Activated CD8-positive, alpha-beta memory T cell treated with anti-CD3 and anti-CD28 coated beads, Interleukin-2, amount 50 U/mL, for 24 hours (primary cell): ENCODE results near the gene MRPL51.
"Not testable (repeated sequence)": the region's sequence is repeated elsewhere in the genome, so short reads cannot be mapped to it uniquely, and the experiment has no call there.

ENCODE experiments used
- DNase-seq: peaks from one replicate; pipeline ENCODE4 v3.0.0-alpha.2; 2020; ENCODE audit errors: extremely low read depth

Gene MRPL51

DNA sequence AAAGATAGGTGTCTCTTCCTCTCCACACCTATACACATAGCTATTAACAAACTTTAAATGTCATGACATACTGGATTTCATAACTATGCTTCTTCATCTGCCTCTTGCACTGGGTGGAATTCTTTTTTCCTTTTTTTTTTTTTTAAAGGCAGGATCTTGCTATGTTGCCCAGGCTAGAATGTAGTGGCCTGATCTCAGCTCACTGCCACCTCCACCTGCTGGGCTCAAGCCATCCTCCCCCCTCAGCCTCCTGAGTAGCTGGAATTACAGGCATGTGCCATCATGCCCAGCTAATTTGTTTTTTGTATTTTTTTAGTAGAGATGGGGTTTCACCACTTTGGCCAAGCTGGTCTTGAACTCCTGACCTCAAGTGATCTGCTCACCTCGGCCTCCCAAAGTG, 4.8 kb downstream of the MRPL51 start:
- DNase-seq, result no peak

DNA sequence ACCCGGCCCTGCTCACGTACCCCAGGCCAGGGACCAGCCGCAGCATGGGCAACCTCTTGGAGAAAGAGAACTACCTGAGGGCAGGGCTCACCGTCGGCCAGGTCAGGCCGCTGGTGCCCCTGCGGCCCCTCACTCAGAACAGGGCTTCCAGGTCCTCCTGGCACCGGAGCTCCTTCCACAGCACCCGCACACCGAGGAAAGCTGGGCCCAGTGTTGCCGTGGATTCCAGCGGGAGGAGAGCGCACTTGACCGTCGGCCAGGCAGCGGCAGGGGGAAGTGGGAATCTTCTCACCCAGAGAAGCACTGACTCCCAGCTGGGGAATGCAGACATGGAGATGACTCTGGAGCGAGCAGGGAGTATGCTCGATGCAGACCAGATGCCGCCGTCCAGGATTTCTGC, 14.6 kb downstream of the MRPL51 start:
- no peak for DNase-seq

DNA sequence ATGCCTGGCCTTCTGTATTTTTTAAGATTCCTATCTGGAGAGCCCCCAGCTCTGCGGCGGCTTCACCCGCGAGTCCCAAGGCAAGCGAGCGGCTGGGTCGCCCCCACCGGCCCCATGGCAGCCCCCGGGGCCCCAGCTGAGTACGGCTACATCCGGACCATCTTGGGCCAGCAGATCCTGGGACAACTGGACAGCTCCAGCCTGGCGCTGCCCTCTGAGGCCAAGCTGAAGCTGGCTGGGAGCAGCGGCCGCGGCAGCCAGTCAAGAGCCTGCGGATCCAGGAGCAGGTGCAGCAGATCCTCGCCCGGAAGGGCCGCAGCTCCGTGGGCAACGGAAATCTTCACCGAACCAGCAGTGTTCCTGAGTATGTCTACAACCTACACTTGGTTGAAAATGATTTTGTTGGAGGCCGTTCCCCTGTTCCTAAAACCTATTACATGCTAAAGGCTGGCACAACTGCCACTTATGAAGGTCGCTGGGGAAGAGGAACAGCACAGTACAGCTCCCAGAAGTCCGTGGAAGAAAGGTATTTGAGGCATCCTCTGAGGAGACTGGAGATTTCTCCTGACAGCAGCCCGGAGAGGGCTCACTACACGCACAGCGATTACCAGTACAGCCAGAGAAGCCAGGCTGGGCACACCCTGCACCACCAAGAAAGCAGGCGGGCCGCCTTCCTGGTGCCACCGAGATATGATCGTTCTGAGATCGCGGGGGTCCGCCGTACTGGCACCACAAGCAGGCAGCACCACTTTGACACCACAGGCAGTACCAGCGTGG, 15.3 kb downstream of the MRPL51 start:
- DNase-seq, result not testable (repeated sequence)

DNA sequence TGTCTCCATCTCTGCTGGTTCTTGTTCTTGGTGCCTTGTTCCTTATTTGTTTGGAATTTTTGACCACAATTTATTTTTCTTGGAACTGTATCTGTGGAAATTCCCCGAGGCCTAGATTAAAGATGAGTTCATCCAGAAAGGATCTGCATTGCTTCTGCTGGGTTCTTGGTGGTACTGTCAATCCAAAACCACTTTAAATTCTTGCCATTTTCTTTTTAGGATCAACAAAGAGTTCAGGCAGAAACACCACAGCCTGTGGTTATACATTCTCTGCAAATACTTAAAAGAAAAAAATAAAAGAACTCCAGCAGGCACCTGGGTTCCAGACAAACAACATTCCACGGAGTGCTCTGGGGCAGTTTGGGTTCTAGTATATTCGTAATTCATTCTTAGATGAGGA, 16.6 kb downstream of the MRPL51 start:
- no peak for DNase-seq

DNA sequence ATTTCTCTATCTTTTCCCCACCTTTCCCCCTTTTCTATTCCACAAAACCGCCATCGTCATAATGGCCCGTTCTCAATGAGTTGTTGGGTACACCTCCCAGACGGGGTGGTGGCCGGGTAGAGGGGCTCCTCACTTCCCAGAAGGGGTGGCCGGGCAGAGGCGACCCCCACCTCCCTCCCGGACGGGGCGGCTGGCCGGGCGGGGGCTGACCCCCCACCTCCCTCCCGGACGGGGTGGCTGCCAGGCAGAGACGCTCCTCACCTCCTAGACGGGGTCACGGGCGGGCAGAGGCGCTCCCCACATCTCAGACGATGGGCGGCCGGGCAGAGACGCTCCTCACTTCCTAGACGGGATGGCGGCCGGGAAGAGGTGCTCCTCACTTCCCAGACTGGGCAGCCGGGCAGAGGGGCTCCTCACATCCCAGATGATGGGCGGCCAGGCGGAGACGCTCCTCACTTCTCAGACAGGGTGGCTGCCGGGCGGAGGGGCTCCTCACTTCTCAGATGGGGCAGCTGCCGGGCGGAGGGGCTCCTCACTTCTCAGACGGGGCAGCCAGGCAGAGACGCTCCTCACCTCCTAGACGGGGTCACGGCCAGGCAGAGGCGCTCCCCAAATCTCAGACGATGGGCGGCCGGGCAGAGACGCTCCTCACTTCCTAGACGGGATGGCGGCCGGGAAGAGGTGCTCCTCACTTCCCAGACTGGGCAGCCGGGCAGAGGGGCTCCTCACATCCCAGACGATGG, 17.7 kb downstream of the MRPL51 start:
- DNase-seq, result not testable (repeated sequence)

DNA sequence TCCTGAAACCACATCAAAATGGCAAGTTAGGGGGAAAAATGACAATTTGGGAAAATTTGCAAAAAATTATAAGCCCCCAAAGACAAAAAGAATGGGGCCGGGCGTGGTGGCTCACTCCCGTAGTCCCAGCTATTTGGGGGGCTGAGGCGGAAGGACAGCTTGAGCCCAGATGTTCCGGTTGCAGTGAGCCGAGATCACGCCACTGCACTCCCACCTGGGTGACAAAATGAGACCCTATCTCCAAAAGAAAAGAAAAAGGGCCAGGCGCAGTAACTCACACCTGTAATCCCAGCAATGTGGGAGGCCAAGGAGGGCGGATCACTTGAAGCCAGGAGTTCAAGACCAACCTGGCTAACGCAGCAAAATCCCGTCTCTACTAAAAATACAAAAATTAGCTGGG, 20.6 kb downstream of the MRPL51 start:
- no peak for DNase-seq

DNA sequence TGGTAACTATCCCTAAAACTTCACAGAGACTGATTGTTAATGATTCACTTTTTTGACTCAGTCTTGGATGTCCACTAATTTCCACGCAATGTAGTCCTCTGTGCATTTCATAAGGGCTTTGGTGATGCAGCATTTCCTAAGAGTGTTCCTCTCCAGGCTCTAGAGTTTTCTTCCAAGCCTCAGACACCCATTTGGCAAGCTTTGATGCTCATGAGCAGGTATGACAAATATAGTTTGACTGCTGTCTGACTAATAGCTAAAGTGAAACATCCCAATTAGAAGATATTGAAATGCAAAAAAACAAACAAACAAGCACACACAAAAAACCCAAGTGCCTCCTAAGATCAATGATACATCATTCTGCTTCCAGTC, 21.1 kb downstream of the MRPL51 start:
- no peak for DNase-seq

DNA sequence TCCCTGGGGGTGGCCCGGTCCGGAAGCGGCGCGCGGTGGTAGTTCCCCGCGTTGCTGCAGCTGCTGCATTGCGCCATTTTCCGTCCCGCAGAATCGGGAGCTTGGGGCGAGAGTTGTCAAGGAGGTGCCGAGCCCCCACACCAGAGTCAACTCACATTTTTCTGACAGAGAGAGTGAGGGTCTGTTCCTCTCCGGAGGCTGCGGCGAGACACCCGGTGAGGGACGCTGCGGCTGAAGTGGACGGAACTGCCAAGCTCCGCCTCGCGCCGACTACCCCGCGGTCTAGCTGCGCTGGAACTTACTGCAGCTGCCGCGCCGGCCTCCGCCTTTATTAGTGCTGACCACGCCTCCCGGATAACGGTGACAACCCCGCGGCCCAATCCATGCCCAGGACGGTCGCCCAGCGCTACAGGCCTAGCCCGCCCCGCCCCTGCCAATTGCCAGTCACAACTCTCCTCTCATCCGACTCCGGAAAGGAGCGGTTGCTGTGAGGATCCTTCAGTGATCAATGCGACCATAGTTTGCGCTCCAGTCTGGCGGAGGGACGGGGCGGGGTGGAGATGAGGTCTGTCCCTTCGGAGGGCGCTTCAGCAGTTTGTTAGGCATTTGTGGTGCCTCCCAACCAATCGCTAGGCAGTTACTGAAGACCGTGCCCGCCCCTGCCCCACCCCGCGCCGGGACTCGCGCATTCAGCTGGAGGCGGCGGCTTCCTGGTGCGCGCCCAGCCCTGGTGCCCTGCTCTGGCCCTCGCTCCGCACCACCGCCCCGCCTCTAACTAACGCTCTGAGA, 22.5 kb downstream of the MRPL51 start, which contains the start of gene VAMP1:
Gene VAMP1 (minus strand): TSS at position 303 of the 789 bp plus-strand sequence. CDS start 146 bp downstream, at position 157.
- DNase-seq, result peak; percentile 94

DNA sequence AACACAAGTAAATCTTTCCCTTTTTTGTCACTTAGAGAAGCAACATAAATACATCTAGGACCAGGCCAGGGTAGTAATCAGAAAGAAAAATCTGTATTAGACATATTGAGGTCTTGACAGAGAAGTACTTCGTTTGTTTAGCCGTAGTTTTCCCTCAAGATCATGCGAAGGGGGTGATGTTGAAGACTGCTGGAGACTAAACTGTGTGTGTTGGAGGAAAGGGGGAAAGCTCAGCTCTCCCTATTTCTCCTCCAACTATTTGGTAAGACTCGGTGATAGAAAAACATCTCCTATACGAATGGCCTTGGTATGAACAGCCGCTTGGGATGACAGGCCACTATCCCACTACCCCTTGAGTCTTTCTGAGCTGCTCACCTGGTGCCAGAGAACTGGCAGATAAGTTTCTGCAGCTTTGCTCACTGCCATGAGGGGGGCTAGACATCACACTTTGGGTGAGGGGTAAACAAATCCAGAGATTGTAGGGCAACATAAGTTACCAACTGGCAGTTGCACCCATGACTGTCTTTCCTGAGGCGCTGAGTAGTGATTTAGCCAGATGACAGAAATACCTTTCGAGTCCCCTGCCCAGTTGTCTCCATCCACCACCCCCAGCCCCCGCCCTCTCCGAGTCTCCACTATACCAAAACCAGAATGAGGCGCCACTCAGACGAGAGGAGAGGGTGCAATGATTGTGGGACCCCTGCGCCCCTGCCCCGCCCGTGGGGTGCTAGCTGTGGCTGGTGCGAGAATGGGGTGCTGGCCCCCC, 23.3 kb downstream of the MRPL51 start:
- no peak for DNase-seq

DNA sequence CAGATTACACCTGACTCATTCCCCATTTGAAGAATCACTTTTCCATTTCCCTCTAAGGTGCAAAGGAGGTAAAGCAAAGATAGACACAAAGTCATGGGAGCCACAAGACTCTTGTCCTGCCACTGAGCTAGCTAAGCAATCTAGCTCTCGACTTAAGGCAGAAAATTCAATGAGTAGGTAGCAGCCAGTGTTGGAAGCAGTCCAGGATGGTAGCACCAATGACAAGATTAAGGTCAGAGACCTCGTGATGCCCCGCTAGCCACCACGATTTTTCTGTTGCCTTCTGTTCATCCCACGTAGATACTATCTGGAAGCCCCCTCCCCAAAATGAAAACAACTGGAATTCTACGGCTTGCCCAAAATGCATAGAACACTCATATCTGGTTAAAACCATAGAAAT, 24.0 kb downstream of the MRPL51 start:
- DNase-seq, result no peak

DNA sequence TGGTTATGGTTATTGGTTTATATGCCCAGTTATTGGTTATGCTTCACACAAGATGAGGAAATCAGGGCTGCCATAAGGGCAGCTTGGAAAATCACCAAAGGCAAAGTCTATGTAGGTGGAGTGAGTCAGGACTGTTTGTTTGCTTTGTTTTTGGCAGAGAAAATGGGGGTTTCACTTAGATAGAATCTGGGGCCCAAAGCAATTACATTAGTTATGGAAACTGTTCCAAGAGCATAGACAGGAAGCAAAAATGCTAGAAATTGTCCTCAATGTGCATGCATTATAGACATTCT, 24.8 kb downstream of the MRPL51 start:
- no peak for DNase-seq

DNA sequence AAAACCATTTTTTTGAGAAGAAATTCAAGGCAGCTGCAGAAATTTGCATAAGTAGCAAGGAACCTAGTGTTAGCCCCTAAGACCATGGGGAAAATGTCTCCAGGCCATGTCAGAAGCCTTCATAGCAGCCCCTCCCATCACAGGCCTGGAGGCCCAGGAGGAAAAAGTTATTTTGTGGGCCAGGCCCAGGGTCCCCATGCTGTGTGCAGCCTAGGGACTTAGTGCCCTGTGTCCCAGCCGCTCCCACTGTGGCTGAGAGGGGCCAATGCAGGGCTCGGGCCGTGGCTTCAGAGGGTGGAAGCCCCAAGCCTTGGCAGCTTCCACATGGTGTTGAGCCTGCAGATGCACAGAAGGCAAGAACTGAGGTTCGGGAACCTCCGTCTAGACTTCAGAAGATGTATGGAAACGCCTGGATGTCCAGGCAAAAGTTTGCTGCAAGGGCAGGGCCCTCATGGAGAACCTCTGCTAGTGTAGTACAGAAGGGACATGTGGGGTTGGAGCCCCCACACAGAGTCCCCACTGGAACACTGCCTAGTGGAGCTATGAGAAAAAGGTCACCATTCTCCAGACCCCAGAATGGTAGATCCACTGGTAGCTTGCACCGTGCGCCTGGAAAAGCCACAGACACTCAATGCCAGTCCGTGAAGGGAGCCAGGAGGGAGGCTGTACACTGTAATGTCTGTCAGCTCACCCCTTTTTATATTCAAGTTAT, 25.3 kb downstream of the MRPL51 start:
- DNase-seq, result not testable (repeated sequence)

DNA sequence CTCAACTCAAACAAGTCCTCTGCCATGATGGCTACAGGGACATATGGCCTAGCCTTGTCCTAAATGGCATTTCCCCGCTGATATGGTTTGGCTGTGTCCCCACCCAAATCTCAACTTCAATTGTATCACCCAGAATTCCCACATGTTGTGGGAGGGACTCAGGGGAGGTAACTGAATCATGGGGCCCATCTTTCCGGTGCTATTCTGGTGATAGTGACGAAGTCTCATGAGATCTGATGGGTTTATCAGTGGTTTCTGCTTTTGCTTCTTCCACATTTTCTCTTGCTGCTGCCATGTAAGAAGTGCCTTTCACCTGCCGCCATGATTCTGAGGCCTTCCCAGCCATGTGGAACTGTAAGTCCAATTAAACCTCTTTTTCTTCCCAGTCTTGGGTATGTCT, 26.3 kb downstream of the MRPL51 start:
- DNase-seq, result not testable (repeated sequence)

DNA sequence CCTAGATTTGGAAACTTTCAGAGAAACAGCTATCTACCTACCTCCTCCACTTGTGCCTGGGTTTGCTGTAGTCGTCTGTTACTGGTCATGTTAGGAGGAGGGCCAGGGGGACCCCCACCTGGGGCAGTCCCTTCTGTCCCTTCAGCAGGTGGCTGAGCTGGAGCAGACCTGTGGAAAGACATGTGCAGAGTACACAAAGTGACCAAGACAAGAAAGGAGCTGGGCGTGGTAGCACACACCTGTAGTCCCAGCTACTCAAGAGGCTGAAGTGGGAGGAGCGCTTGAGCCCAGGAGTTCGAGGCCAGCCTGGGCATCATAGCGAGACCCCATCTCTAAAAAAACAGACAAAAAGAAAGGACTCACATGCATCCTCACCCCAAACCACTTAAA, 26.9 kb downstream of the MRPL51 start:
- no peak for DNase-seq

DNA sequence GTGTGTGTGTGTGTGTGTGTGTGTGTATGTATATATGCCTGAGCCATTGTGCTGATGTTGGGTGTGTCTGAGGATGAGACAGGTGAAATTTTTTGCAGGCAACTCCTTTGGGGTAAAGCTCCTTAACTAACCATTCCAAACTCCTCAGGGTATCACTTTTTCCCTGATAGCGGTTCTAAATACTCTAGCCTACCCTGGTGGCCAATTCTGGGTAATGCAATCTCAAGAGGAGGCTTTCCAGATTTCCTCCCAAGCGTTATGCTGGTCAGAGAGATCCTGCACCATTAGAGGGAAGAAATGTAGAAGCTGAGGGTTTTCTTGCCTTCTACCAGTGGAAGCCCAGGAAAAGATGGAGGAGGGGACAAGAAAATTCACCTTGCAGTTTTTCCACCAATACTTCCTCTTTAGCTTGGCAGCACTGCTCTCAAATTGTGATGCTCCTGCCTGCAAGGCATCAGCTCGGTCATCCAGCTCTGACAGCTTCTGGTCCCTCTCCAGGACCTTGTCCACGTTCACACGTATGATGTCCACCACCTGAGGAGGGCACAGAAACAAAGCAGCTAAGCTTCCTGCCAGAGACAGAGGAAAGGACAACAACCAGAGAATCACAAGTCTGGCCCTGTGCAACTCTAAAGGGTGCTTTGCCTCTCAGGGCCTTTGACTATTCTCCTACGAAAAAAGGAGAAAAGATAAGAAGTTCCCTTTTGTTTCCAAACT, 27.4 kb downstream of the MRPL51 start:
- no peak for DNase-seq

DNA sequence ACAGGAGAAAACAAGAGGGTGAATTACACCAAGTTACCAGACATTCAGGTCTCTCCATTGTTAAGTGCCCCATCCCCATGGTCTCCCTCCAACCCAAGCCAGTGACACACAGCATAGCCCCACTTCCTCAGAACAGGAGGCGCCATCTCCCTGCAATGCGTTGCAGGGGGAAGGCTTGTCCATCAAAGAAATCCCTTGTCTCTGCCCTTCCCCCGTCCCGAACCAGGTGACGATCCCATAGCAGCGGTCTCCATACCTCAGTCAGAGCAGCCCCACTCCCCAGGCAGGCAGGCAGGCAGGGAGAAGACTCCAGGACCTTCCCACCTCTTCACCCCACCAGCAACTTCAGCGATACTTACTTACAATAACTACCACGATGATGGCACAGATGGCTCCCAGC, 28.5 kb downstream of the MRPL51 start:
- no peak for DNase-seq

DNA sequence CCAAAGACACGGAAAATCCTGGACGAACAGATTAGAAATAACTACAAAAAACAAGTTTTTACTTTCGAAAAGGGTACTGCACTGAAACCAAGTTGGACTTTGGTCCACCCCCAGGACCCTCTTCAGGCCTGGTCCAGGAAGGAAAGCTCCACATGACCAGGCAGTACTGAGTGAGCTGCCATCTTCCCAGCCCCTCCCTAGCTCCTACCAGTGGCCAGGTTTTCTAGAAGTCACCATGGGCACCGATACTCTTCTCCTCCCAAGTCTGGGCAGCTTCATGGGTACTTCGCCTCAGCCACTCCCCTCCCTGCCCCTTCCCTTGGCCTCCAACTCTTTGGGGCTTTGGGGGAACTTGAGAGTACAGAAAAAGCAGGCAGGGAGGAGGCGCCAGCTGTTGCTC, 29.2 kb downstream of the MRPL51 start:
- DNase-seq, result no peak

DNA sequence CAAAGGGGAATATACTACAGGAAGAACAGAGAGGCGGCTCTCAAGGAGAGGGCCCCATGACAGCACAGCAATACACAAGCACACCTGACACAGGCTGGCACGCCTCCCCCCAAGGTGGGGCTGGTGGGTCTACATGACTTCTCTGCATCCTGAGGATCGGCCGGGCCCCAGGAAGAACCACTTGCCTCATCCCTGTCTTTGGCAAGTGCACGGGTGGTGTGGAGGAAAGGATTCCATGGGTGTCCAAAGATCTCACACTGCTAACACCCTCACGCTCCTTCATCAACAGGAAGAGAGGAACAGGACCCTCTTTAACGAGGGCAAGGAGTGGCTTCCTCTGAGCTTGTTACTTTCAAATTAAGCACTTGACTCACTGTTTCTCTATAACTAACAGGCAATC, 29.8 kb downstream of the MRPL51 start:
- DNase-seq, result no peak

DNA sequence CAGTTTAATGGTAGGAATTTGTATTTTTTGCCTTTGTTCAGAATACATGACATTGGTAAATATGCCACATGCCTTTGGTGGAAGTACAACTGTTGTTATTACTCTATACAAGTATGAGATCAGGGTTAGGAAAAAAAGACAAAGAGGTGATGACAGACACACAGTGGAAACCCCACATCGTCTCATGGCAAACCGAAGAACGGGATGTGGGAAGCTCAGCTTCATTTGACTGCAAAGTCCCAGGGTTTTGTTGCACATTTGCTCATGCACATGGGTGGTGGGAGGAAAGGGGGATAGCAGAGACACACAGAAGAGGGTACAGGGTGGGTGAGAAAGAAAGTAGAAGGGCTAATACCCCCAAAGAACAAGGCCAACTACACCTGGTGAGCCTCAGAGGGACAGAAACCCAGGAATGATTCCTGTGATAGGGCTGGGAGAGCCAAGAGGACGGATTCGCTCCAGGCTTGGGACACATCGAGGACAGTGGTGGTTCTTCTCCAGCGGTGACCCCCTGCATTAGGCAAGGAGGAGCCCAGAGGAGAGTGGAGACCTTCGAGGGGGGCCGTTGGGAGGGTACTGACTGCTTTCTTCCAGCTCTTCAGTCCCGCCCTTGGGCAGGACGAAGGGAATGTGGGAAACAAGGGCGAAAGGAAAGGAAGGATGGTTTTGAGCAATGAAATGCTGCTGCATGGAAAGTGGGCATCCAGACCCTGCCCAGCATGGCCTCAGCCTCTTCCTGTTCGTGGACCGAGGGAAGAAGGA, 30.6 kb downstream of the MRPL51 start:
- DNase-seq, result no peak
